HL-60 (cell line): ENCODE data around the gene TMEM132D.

Experiments
- GABPA ChIP-seq: IDR thresholded peaks from 2 replicates; pipeline ENCODE4 v1.6.1; 2012; ENCODE audit warnings: low read depth
- POLR2AphosphoS5 ChIP-seq: IDR thresholded peaks from 2 replicates; pipeline ENCODE4 v1.6.1; 2012; ENCODE audit warnings: low read depth
- TF ChIP-seq, protein P1 (sequence below): IDR thresholded peaks from 2 replicates; pipeline ENCODE4 v1.6.1; 2012; ENCODE audit warnings: low read depth; ENCODE audit not compliant: insufficient replicate concordance
- TF ChIP-seq, protein P2 (sequence below): IDR thresholded peaks from one replicate; pipeline ENCODE4 v1.5.1; 2011; ENCODE audit warnings: low read length, control low read depth, inconsistent platforms; ENCODE audit not compliant: insufficient read depth

GRCh38 chr12:129566800-129567199 lies 337.0 kb downstream of the TMEM132D start:
- TF ChIP-seq, protein P1, sequence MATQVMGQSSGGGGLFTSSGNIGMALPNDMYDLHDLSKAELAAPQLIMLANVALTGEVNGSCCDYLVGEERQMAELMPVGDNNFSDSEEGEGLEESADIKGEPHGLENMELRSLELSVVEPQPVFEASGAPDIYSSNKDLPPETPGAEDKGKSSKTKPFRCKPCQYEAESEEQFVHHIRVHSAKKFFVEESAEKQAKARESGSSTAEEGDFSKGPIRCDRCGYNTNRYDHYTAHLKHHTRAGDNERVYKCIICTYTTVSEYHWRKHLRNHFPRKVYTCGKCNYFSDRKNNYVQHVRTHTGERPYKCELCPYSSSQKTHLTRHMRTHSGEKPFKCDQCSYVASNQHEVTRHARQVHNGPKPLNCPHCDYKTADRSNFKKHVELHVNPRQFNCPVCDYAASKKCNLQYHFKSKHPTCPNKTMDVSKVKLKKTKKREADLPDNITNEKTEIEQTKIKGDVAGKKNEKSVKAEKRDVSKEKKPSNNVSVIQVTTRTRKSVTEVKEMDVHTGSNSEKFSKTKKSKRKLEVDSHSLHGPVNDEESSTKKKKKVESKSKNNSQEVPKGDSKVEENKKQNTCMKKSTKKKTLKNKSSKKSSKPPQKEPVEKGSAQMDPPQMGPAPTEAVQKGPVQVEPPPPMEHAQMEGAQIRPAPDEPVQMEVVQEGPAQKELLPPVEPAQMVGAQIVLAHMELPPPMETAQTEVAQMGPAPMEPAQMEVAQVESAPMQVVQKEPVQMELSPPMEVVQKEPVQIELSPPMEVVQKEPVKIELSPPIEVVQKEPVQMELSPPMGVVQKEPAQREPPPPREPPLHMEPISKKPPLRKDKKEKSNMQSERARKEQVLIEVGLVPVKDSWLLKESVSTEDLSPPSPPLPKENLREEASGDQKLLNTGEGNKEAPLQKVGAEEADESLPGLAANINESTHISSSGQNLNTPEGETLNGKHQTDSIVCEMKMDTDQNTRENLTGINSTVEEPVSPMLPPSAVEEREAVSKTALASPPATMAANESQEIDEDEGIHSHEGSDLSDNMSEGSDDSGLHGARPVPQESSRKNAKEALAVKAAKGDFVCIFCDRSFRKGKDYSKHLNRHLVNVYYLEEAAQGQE = no peak
- TF ChIP-seq POLR2AphosphoS5 = no peak
- TF ChIP-seq, protein P2, sequence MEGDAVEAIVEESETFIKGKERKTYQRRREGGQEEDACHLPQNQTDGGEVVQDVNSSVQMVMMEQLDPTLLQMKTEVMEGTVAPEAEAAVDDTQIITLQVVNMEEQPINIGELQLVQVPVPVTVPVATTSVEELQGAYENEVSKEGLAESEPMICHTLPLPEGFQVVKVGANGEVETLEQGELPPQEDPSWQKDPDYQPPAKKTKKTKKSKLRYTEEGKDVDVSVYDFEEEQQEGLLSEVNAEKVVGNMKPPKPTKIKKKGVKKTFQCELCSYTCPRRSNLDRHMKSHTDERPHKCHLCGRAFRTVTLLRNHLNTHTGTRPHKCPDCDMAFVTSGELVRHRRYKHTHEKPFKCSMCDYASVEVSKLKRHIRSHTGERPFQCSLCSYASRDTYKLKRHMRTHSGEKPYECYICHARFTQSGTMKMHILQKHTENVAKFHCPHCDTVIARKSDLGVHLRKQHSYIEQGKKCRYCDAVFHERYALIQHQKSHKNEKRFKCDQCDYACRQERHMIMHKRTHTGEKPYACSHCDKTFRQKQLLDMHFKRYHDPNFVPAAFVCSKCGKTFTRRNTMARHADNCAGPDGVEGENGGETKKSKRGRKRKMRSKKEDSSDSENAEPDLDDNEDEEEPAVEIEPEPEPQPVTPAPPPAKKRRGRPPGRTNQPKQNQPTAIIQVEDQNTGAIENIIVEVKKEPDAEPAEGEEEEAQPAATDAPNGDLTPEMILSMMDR = no peak
- no peak for TF ChIP-seq GABPA
